Fibroblast of lung (primary cell): ENCODE results near the gene CD79B. TPM values are rescaled to one million over a fixed set of nuclear protein-coding genes. Genes with fewer than 3 reads are reported as not detected.
"Not testable (repeated sequence)": the region's sequence is repeated elsewhere in the genome, so short reads cannot be mapped to it uniquely, and the experiment has no call there.

Experiments
- DNase-seq, 2 donors: peaks; one replicate each; pipeline versions ENCODE4 v3.0.0 to v3.0.0-alpha.2; 2010; ENCODE audit warnings: low read depth in 2 of 2
- H2AFZ ChIP-seq: 2 replicates; pipeline ENCODE4 v1.5.1; 2012; ENCODE audit warnings: low read length, control low read depth, inconsistent platforms
- H3K27ac ChIP-seq: 2 replicates; pipeline ENCODE4 v1.5.1; 2011; ENCODE audit warnings: low read length, control low read depth; ENCODE audit not compliant: insufficient read depth
- H3K27me3 ChIP-seq: 2 replicates; pipeline ENCODE4 v1.5.1; 2011; ENCODE audit warnings: mild to moderate bottlenecking, low read length; ENCODE audit not compliant: control insufficient read depth, insufficient read depth
- H3K36me3 ChIP-seq: 2 replicates; pipeline ENCODE4 v1.5.1; 2011; ENCODE audit warnings: low read length; ENCODE audit not compliant: control insufficient read depth, insufficient read depth
- H3K4me1 ChIP-seq: 2 replicates; pipeline ENCODE4 v1.5.1; 2011; ENCODE audit warnings: low read length; ENCODE audit not compliant: control insufficient read depth, insufficient read depth; ENCODE audit errors: extremely low read depth
- H3K4me2 ChIP-seq: 2 replicates; pipeline ENCODE4 v1.5.1; 2011; ENCODE audit warnings: low read length, control low read depth; ENCODE audit not compliant: insufficient read depth; ENCODE audit errors: extremely low read depth
- H3K4me3 ChIP-seq, 4 experiments: fragments of 200-600 bp in 1 of 4; sonication (generic) in 1 of 4; replicated peaks in 1 of 4; 2 replicates each; pipeline ENCODE4 v1.5.1; 2011 to 2016; ENCODE audit warnings: low read length in 4 of 4, low read depth in 3 of 4, mild to moderate bottlenecking in 3 of 4, control low read depth in 2 of 4, inconsistent platforms in 1 of 4, mixed read lengths in 1 of 4; ENCODE audit not compliant: insufficient read depth in 1 of 4; ENCODE audit errors: control extremely low read depth in 1 of 4
- H3K79me2 ChIP-seq: 2 replicates; pipeline ENCODE4 v1.5.1; 2012; ENCODE audit warnings: mild to moderate bottlenecking, low read length, inconsistent platforms; ENCODE audit not compliant: control insufficient read depth, insufficient read depth
- H3K9ac ChIP-seq: 2 replicates; pipeline ENCODE4 v1.5.1; 2011; ENCODE audit warnings: mild to moderate bottlenecking, low read length, control low read depth; ENCODE audit not compliant: insufficient read depth
- H3K9me3 ChIP-seq: 2 replicates; pipeline ENCODE4 v1.5.1; 2012; ENCODE audit warnings: low read depth, low read length; ENCODE audit not compliant: control insufficient read depth, insufficient read depth
- H4K20me1 ChIP-seq: 2 replicates; pipeline ENCODE4 v1.5.1; 2011; ENCODE audit warnings: low read length; ENCODE audit not compliant: control insufficient read depth, insufficient read depth; ENCODE audit errors: extremely low read depth
- CTCF ChIP-seq, 2 donors: IDR thresholded peaks in 1 of 2; conservative IDR thresholded peaks in 1 of 2; 1 replicate in 1 of 2; 2 replicates in 1 of 2; pipeline ENCODE4 v1.5.1; 2011 to 2012; ENCODE audit warnings: low read length in 2 of 2, control low read depth in 1 of 2, inconsistent platforms in 1 of 2, low read depth in 1 of 2, mild to moderate bottlenecking in 1 of 2
- EZH2 ChIP-seq: IDR thresholded peaks from 2 replicates; pipeline ENCODE4 v1.5.1; 2012; ENCODE audit warnings: low read length, control low read depth, mild to moderate bottlenecking; ENCODE audit errors: missing control alignments
- polyA plus RNA-seq, 2 donors: library from polyadenylated mRNA; depleted of rRNA in 1 of 2; stranded (reverse) in 1 of 2; unstranded in 1 of 2; fragments of >200 nt; gene quantifications; 2 replicates each; pipeline ENCODE4 v1.2.1, GENCODE V29; 2011 to 2012; ENCODE audit warnings: missing spikeins in 1 of 2
- total RNA-seq: library from RNA; depleted of rRNA; stranded (reverse); fragments of >200 nt; gene quantifications from 2 replicates; pipeline ENCODE4 v1.2.1, GENCODE V29; 2014

The CD79B gene
- total and polyA plus RNA-seq, 2 donors (not counting 1 experiment from before 2014, with no cell fraction given): 0.17 to 0.72 TPM

- TF ChIP-seq EZH2 (no peak), CTCF (conservative IDR thresholded peaks at IDR 0.05 in 1 of 2, IDR thresholded peaks at IDR 0.05 in 1 of 2; ENCODE audit: low read depth in 1 of 2, low read length in 2 of 2) (peak; percentile 52 to 71)
- DNase-seq: peak; percentile 23 to 28
These were observed 50.1 kb downstream of the CD79B start, which contains the start of gene GH2 for GRCh38 chr17:63881935-63882601. TSS of gene GH2 (minus strand) at chr17:63881944. CDS start at chr17:63881801, 143 bp downstream.

GRCh38 chr17:63881337-63881736, 50.8 kb downstream of the CD79B start:
- H3K4me3 ChIP-seq, H3K27me3 ChIP-seq, H3K4me1 ChIP-seq, H3K4me2 ChIP-seq, H3K36me3 ChIP-seq, H3K79me2 ChIP-seq, H4K20me1 ChIP-seq, H3K9me3 ChIP-seq, H2AFZ ChIP-seq, H3K27ac ChIP-seq, H3K9ac ChIP-seq, DNase-seq: not testable (repeated sequence)

More at GRCh38 chr17:63881935-63882601, 50.1 kb downstream of the CD79B start, which contains the start of gene GH2:
- Histone ChIP-seq H3K9ac (no peak within 1 kb of the TSS), H3K36me3 (no peaks in the 10 kb centered on the region), H3K9me3 (no peaks in the 10 kb centered on the region), H3K4me2 (no peak within 1 kb of the TSS), H3K79me2 (no peaks in the 10 kb centered on the region), H3K27ac (no peak within 1 kb of the TSS), H2AFZ (no peak within 1 kb of the TSS), H3K4me3 (no peak within 1 kb of the TSS), H3K27me3 (no peaks in the 10 kb centered on the region), H4K20me1 (no peaks in the 10 kb centered on the region), H3K4me1 (no peaks in the 10 kb centered on the region)

- Histone ChIP-seq H2AFZ (no peak overlapping the region), H3K9me3 (no peaks in the 10 kb centered on the region), H4K20me1 (no peaks in the 10 kb centered on the region), H3K36me3 (no peaks in the 10 kb centered on the region), H3K9ac (no peak overlapping the region), H3K4me3 (no peak overlapping the region), H3K79me2 (no peaks in the 10 kb centered on the region), H3K27me3 (no peaks in the 10 kb centered on the region), H3K4me1 (no peaks in the 10 kb centered on the region), H3K4me2 (no peak overlapping the region), H3K27ac (no peak overlapping the region)
- DNase-seq: no peak
- TF ChIP-seq CTCF (conservative IDR thresholded peaks at IDR 0.05 in 1 of 2, IDR thresholded peaks at IDR 0.05 in 1 of 2; ENCODE audit: low read depth in 1 of 2, low read length in 2 of 2): no peak
- TF ChIP-seq EZH2: no peak
These were observed 51.4 kb downstream of the CD79B start for GRCh38 chr17:63880706-63881105.

Other genes starting within 250 kb of the CD79B start
- gene LIMD2, start 232.2 kb downstream of the CD79B start, total RNA-seq: 3.1 and 3.3 TPM in 2 replicates
- 2.9 TPM in 2 replicates for gene LIMD2, start 232.2 kb downstream of the CD79B start, polyA plus RNA-seq
- gene STRADA, start 190.5 kb downstream of the CD79B start, total RNA-seq: 14.6 and 22.8 TPM in 2 replicates
- 22.8 and 29.2 TPM in 2 replicates for gene STRADA, start 190.5 kb downstream of the CD79B start, polyA plus RNA-seq
- gene CCDC47, start 158.7 kb downstream of the CD79B start, total RNA-seq: 64.5 and 65.6 TPM in 2 replicates
- 72.3 and 83.2 TPM in 2 replicates for gene CCDC47, start 158.7 kb downstream of the CD79B start, polyA plus RNA-seq
- gene DDX42, start 158.2 kb downstream of the CD79B start, total RNA-seq: 53.4 and 61.8 TPM in 2 replicates
- gene DDX42, start 158.2 kb downstream of the CD79B start, polyA plus RNA-seq: 67.0 and 81.5 TPM in 2 replicates
- 61.9 and 66.9 TPM in 2 replicates for gene PSMC5, start 104.9 kb downstream of the CD79B start, total RNA-seq
- gene PSMC5, start 104.9 kb downstream of the CD79B start, polyA plus RNA-seq: 216 and 276 TPM in 2 replicates
- gene FTSJ3, start 104.7 kb downstream of the CD79B start, total RNA-seq: 61.8 and 86.5 TPM in 2 replicates
- gene FTSJ3, start 104.7 kb downstream of the CD79B start, polyA plus RNA-seq: 37.8 and 62.2 TPM in 2 replicates
- 87.0 and 94.5 TPM in 2 replicates for gene SMARCD2, start 89.6 kb downstream of the CD79B start, total RNA-seq
- 51.1 and 57.9 TPM in 2 replicates for gene SMARCD2, start 89.6 kb downstream of the CD79B start, polyA plus RNA-seq
- not detected in 2 replicates for gene CSH2, start 58.7 kb downstream of the CD79B start, total RNA-seq
- not detected in 2 replicates for gene CSH2, start 58.7 kb downstream of the CD79B start, polyA plus RNA-seq
- not detected in 2 replicates for gene GH2, start 50.4 kb downstream of the CD79B start, total RNA-seq
- gene GH2, start 50.4 kb downstream of the CD79B start, polyA plus RNA-seq: not detected in 2 replicates
- not detected in 2 replicates for gene CSH1, start 35.8 kb downstream of the CD79B start, total RNA-seq
- gene CSH1, start 35.8 kb downstream of the CD79B start, polyA plus RNA-seq: not detected in 2 replicates
- gene CSHL1, start 21.1 kb downstream of the CD79B start, total RNA-seq: not detected in 2 replicates
- not detected in 2 replicates for gene CSHL1, start 21.1 kb downstream of the CD79B start, polyA plus RNA-seq
- not detected in 2 replicates for gene GH1, start 13.5 kb downstream of the CD79B start, total RNA-seq
- not detected in 2 replicates for gene GH1, start 13.5 kb downstream of the CD79B start, polyA plus RNA-seq
- under 0.01 and 0.83 TPM in 2 replicates for gene SCN4A, start 40.6 kb upstream of the CD79B start, total RNA-seq
- gene SCN4A, start 40.6 kb upstream of the CD79B start, polyA plus RNA-seq: not detected in 2 replicates
- 0.17 and 0.26 TPM in 2 replicates for gene PRR29, start 66.0 kb upstream of the CD79B start, total RNA-seq
- 0.02 and 0.19 TPM in 2 replicates for gene PRR29, start 66.0 kb upstream of the CD79B start, polyA plus RNA-seq
- gene ICAM2, start 88.3 kb upstream of the CD79B start, total RNA-seq: 2.6 and 3.5 TPM in 2 replicates
- gene ICAM2, start 88.3 kb upstream of the CD79B start, polyA plus RNA-seq: 0.45 and 1.1 TPM in 2 replicates
- gene ERN1, start 197.8 kb upstream of the CD79B start, total RNA-seq: 11.7 and 13.9 TPM in 2 replicates
- 3.3 and 3.4 TPM in 2 replicates for gene ERN1, start 197.8 kb upstream of the CD79B start, polyA plus RNA-seq